ENCODE measurements around the gene ARHGAP44. TPM values are rescaled to one million over a fixed set of nuclear protein-coding genes. Genes with fewer than 3 reads are reported as not detected.

Gene ARHGAP44
- total and polyA plus RNA-seq, 2 experiments from 2014 or later: 5.8 to 16.4 TPM

DNA sequence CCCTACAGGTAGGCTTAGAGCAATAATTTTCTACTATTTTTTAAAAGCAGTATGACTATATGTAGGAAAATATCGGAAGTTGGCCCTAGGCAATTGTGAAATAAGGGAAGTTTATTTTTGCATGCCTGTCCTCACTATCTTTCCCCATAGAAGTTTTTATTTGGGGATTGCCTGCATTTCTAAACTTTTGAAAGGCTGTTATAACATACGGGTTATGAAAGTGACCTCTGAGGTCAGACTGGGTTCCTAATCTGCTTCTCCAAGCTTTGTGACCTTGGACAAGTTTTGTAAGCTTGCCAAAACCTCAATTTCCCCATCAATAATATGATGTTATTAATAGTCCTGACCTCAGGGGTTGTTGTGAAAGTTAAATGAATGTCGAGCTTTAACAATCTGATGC, 67.1 kb downstream of the ARHGAP44 start:
- Mint-ChIP-seq H3K4me1 (peaks cover 11% of the 10 kb centered on the region), H3K36me3 (ENCODE audit: low read depth) (no peaks in the 10 kb centered on the region; the same call in 2 of the 3 replicates), H3K27ac (no peak overlapping the region), H3K4me3 (no peak overlapping the region), H3K27me3 (ENCODE audit: insufficient read depth, low read depth, poor library complexity) (no peaks in the 10 kb centered on the region), H3K9me3 (no peaks in the 10 kb centered on the region; the same call in 2 of the 3 replicates)
- Histone ChIP-seq H3K36me3 (ENCODE audit: insufficient read depth) (no peaks in the 10 kb centered on the region), H3F3A (replicated peaks; ENCODE audit: low read depth) (no peaks in the 10 kb centered on the region), H3K4me2 (no peak overlapping the region), H3K4me3 (no peak overlapping the region), H3K9me2 (ENCODE audit: insufficient read depth) (0 out of 2 replicates have a peak, but pooled peaks cover 5% of the 10 kb centered on the region), H2AFZ (no peak overlapping the region), H4K20me1 (replicated peaks; ENCODE audit: insufficient read depth) (peaks cover 3% of the 10 kb centered on the region; the same call in 1 of the 2 replicates), H3K27ac (ENCODE audit: low read depth) (no peak overlapping the region), H3K4me1 (ENCODE audit: insufficient read depth) (no peaks in the 10 kb centered on the region), H3K79me2 (replicated peaks; ENCODE audit: insufficient read depth) (peaks cover 9% of the 10 kb centered on the region; the same call in 1 of the 2 replicates), H3K27me3 (ENCODE audit: insufficient read depth) (no peaks in the 10 kb centered on the region)
- TF ChIP-seq JUNB (IDR thresholded peaks at IDR 0.05; ENCODE audit: unreplicated experiment) (no peak), EZH2phosphoT487 (IDR thresholded peaks at IDR 0.05; ENCODE audit: unreplicated experiment) (no peak), NANOG (IDR thresholded peaks at IDR 0.05; ENCODE audit: borderline replicate concordance) (no peak), ZNF114 (CRISPR knock-in tag; IDR thresholded peaks at IDR 0.05) (no peak)
- TF ChIP-seq, protein P1, sequence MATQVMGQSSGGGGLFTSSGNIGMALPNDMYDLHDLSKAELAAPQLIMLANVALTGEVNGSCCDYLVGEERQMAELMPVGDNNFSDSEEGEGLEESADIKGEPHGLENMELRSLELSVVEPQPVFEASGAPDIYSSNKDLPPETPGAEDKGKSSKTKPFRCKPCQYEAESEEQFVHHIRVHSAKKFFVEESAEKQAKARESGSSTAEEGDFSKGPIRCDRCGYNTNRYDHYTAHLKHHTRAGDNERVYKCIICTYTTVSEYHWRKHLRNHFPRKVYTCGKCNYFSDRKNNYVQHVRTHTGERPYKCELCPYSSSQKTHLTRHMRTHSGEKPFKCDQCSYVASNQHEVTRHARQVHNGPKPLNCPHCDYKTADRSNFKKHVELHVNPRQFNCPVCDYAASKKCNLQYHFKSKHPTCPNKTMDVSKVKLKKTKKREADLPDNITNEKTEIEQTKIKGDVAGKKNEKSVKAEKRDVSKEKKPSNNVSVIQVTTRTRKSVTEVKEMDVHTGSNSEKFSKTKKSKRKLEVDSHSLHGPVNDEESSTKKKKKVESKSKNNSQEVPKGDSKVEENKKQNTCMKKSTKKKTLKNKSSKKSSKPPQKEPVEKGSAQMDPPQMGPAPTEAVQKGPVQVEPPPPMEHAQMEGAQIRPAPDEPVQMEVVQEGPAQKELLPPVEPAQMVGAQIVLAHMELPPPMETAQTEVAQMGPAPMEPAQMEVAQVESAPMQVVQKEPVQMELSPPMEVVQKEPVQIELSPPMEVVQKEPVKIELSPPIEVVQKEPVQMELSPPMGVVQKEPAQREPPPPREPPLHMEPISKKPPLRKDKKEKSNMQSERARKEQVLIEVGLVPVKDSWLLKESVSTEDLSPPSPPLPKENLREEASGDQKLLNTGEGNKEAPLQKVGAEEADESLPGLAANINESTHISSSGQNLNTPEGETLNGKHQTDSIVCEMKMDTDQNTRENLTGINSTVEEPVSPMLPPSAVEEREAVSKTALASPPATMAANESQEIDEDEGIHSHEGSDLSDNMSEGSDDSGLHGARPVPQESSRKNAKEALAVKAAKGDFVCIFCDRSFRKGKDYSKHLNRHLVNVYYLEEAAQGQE (IDR thresholded peaks at IDR 0.05; ENCODE audit: unreplicated experiment): no peak
- TF ChIP-seq, protein P2, sequence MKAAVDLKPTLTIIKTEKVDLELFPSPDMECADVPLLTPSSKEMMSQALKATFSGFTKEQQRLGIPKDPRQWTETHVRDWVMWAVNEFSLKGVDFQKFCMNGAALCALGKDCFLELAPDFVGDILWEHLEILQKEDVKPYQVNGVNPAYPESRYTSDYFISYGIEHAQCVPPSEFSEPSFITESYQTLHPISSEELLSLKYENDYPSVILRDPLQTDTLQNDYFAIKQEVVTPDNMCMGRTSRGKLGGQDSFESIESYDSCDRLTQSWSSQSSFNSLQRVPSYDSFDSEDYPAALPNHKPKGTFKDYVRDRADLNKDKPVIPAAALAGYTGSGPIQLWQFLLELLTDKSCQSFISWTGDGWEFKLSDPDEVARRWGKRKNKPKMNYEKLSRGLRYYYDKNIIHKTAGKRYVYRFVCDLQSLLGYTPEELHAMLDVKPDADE (IDR thresholded peaks at IDR 0.05): no peak
- TF ChIP-seq, protein P3, sequence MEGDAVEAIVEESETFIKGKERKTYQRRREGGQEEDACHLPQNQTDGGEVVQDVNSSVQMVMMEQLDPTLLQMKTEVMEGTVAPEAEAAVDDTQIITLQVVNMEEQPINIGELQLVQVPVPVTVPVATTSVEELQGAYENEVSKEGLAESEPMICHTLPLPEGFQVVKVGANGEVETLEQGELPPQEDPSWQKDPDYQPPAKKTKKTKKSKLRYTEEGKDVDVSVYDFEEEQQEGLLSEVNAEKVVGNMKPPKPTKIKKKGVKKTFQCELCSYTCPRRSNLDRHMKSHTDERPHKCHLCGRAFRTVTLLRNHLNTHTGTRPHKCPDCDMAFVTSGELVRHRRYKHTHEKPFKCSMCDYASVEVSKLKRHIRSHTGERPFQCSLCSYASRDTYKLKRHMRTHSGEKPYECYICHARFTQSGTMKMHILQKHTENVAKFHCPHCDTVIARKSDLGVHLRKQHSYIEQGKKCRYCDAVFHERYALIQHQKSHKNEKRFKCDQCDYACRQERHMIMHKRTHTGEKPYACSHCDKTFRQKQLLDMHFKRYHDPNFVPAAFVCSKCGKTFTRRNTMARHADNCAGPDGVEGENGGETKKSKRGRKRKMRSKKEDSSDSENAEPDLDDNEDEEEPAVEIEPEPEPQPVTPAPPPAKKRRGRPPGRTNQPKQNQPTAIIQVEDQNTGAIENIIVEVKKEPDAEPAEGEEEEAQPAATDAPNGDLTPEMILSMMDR (conservative IDR thresholded peaks at IDR 0.05; ENCODE audit: low read depth in 2 of 2): no peak
- DNase-seq (ENCODE audit: low spot score) (no peak), ATAC-seq (no peak)

DNA sequence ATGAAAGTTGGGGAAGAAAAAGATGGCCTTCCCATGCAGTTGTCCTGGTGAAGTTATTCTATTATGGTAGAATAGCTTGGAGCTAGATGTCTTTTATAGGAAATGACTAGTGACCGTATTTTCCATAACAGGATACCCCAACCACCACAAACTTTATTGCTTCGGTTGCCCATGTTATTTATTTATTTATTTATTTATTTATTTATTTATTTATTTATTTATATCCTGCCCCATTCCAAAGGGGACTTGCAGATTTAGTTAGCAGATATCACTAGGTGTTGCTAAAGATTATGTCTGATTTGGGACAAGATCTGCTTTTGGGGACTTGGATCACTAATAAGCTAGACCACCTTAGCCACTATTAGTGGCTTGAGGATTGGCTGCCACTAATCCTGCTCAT, 68.3 kb downstream of the ARHGAP44 start:
- no peaks in the 10 kb centered on the region; the same call in 1 of the 3 replicates for H3K9me3 Mint-ChIP-seq
- DNase-seq (ENCODE audit: low spot score) (no peak), ATAC-seq (no peak)
- no peak overlapping the region for H3K4me3 Mint-ChIP-seq
- Histone ChIP-seq H4K20me1 (replicated peaks; ENCODE audit: insufficient read depth) (peaks cover 2% of the 10 kb centered on the region; the same call in 1 of the 2 replicates), H3F3A (replicated peaks; ENCODE audit: low read depth) (no peaks in the 10 kb centered on the region), H3K27me3 (ENCODE audit: insufficient read depth) (no peaks in the 10 kb centered on the region), H3K4me1 (ENCODE audit: insufficient read depth) (no peaks in the 10 kb centered on the region), H3K79me2 (replicated peaks; ENCODE audit: insufficient read depth) (peaks cover 4% of the 10 kb centered on the region; the same call in 1 of the 2 replicates), H3K4me2 (no peak overlapping the region), H2AFZ (no peak overlapping the region), H3K36me3 (ENCODE audit: insufficient read depth) (no peaks in the 10 kb centered on the region), H3K4me3 (no peak overlapping the region), H3K27ac (ENCODE audit: low read depth) (no peak overlapping the region), H3K9me2 (ENCODE audit: insufficient read depth) (peaks cover 7% of the 10 kb centered on the region; the same call in 1 of the 2 replicates)
- H3K36me3 Mint-ChIP-seq (ENCODE audit: low read depth): peaks cover 7% of the 10 kb centered on the region; the same call in 2 of the 3 replicates
- no peaks in the 10 kb centered on the region for H3K27me3 Mint-ChIP-seq (ENCODE audit: insufficient read depth, low read depth, poor library complexity)
- TF ChIP-seq STAT1 (IDR thresholded peaks at IDR 0.05; ENCODE audit: unreplicated experiment) (no peak), POLR2AphosphoS5 (IDR thresholded peaks at IDR 0.05; ENCODE audit: low read depth) (no peak), ZNF114 (CRISPR knock-in tag; IDR thresholded peaks at IDR 0.05) (no peak), CREB1 (CRISPR knock-in tag; IDR thresholded peaks at IDR 0.05; ENCODE audit: low read depth) (no peak), JUNB (IDR thresholded peaks at IDR 0.05; ENCODE audit: unreplicated experiment) (no peak)
- no peak overlapping the region for H3K27ac Mint-ChIP-seq
- peaks cover 11% of the 10 kb centered on the region for H3K4me1 Mint-ChIP-seq

Data from GM23338 (cell line).